ENCODE data around the gene OR8H1.

The OR8H1 gene, protein sequence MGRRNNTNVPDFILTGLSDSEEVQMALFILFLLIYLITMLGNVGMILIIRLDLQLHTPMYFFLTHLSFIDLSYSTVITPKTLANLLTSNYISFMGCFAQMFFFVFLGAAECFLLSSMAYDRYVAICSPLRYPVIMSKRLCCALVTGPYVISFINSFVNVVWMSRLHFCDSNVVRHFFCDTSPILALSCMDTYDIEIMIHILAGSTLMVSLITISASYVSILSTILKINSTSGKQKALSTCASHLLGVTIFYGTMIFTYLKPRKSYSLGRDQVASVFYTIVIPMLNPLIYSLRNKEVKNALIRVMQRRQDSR

DNA sequence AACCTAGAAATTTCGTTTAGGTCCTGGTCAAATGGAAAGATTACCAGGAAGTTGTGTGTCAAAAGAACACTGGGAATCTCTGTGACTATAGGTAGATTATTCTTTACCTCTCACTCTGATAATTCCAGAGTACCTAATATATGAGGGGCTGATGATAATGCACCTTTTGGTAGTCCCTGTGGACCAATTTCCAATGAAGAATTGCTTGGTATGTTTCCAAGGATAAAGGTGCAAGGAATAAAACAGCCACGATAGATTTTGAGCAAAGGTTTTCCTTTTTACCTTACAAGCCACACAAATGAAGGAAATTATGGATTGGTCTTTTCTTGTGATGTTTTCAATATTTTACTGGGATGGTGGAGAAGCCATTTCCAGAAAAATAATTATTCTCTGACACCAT, at the start of gene OR8H1:
TSS of gene OR8H1 (minus strand) at position 101 of the 400 bp plus-strand sequence. CDS start 1,192 bp downstream, outside the sequence.
- DNase-seq, result no peak

- DNase-seq, result no peak
Measured at GRCh38 chr11:56340289-56340688, 48.2 kb upstream of the OR8H1 start.

- DNase-seq, result no peak
Measured at GRCh38 chr11:56333156-56333555, 41.1 kb upstream of the OR8H1 start.

- no peak for DNase-seq
Measured at GRCh38 chr11:56331861-56332491, 39.9 kb upstream of the OR8H1 start.

GRCh38 chr11:56314844-56315243, 22.8 kb upstream of the OR8H1 start, which contains the start of gene OR8K3:
TSS of gene OR8K3 (plus strand) at chr11:56315144. CDS start at chr11:56318307, 3,163 bp downstream.
- no peak for DNase-seq

GRCh38 chr11:56307836-56308235, 15.8 kb upstream of the OR8H1 start:
- no peak for DNase-seq

DNA sequence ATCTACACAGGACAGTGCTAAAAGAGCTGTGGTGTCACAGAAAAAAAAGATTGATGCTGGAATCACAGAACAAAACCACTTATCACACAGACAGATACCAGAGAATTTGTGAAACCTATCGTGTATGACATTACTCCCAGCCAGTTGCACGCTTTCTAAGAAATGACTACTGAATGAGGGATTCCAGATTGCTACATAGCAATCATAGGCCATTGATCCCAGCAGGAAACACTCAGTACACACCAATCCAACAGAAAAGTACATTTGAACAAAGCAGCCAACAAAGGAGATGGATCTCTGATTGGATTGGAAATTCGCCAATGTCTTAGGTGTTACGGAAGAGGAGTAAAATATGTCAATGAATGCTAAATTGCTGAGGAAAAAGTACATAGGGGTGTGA, 4.8 kb upstream of the OR8H1 start:
- DNase-seq, result no peak

GRCh38 chr11:56273854-56274253, 18.2 kb downstream of the OR8H1 start, which contains the start of gene OR5T1:
TSS of gene OR5T1 (plus strand) at chr11:56274154. CDS start at chr11:56275639, 1,485 bp downstream.
- no peak for DNase-seq

- DNase-seq, result no peak
Measured at GRCh38 chr11:56271092-56271491, 21.0 kb downstream of the OR8H1 start.

GRCh38 chr11:56251954-56252353, 40.1 kb downstream of the OR8H1 start, which contains the start of gene OR5T3:
TSS of gene OR5T3 (plus strand) at chr11:56252254. CDS start at chr11:56252254, 0 bp downstream.
- no peak for DNase-seq

Data from activated naive CD4-positive, alpha-beta T cell treated with Interleukin-2 at 50 U/mL for 16 hours (primary cell).